HG03066 (cell line): ENCODE data around the gene DLX4.

Source experiments
- ATAC-seq: cut with Tn5 transposase; IDR thresholded peaks from one replicate; pipeline ENCODE4 v1.9.1; 2021; ENCODE audit warnings: low read depth; ENCODE audit not compliant: unreplicated experiment

Gene DLX4

DNA sequence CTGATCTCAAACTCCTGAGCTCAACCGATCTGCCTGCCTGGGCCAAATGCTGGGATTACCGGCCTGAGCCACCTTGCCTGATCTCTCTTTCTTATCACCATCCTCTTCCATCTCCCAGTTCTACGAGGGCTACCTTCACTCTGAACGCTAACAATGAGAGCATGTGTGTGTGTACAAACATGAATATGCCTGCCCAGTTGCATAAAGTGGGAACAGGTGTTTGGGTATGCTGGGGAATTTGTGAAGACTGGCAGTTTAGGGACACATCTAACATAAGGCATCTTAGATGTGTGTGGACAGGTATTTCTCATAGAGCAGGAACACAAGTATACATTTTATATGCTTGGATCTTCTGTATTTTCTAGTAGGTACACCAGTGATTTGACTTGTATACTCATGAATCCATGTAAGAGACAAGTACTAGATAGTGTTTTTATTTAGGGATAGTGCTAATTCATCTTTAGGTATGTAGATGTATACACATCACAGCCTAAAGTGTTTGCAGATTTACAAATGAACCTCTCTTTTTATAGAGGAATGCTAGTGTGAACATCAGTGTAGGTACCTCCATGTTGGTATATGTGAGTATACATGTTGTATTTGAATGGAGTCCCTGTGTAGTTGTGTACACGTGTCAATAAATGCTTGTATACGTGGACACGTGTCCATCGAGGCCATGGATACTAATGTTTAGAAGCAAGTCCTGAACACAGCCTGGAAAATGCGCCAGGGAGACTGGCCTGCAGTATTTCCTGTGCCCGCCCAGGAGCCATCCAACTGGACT is 1.2 kb upstream of the DLX4 start:
- no peak for ATAC-seq

DNA sequence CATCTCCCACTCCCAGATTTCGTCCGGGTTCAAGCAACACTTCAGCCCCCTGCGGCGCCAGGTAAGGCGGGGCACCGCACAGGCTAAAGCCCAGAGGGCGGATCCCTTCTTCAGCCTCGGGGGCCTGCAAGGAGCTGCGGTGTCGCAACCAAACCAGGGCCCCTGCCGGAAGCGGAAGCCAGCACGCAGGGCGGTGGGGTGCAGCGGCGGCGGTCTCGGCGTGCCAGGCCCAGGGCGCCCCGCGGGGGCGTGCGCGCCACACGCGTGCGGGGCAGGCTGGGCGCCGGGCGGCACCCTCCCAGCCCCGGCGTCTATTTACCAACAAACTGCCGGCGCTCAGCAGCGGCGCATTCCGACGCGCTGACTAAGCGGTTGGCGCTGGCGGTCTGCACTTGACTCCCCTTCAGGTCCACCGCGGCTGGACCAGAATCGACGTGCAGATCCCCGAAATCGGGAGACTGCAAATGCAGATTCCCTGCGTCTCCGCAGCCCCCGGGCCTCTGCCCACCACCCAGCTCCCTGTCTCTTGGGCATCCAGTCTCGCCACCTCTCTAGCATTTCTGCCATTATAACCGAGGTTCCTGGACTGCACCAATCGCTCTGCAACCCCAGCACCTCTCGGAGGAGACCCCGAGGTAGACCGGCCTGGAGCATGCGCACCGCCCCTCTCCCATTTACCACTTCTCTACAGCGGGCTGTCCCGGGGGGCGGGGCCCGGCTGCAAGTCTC is 421 bp upstream of the DLX4 start:
- ATAC-seq, result peak; percentile 46

DNA sequence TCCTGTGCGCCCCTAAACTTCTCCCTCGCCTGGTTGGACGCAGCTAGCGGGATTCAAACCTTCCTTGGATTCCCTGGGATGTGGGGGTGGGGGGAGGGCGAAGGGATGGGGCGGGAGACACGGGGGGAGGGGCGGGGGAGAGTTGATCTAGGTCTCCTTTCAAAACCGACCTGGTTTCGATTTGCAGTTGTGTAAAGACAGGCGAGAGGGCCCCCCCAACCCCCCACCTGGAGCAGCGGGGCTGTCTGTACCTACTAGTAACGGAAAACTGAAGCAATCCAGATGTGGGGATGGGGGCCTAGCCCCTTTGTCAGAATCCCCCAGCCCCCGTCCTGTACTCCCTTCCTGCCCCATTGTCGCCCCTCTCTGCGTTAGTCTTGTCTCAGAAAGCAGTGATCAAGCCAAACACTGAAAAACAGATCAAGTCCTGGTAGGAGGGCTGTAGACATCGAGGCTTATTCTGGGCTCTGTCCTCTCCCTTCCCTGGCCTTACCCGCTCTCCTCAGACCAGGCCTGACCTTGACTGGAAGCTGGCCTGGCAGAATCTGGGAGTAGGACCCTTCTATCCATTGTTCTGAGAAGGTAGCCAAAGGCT is 902 bp downstream of the DLX4 start:
- no peak for ATAC-seq

DNA sequence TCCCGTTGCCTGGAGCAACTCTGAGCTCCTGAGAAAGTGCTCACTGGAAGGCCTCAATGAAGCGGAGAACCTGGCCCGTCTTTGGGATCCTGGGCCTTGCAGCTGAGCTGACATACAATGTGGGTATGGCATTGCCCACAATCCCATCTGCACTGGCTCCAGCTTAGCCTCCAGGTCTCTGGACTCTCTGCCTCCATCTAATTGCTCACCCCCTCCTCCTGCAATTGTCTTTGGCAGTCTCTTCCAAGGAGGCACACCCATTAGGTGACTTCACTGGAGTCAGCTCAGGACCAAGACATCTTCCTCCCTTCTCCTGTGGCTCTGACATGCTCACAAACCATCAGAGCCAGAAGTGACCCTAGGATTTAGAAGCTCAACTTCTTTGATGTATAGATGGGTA is 1.5 kb downstream of the DLX4 start:
- ATAC-seq, result no peak

DNA sequence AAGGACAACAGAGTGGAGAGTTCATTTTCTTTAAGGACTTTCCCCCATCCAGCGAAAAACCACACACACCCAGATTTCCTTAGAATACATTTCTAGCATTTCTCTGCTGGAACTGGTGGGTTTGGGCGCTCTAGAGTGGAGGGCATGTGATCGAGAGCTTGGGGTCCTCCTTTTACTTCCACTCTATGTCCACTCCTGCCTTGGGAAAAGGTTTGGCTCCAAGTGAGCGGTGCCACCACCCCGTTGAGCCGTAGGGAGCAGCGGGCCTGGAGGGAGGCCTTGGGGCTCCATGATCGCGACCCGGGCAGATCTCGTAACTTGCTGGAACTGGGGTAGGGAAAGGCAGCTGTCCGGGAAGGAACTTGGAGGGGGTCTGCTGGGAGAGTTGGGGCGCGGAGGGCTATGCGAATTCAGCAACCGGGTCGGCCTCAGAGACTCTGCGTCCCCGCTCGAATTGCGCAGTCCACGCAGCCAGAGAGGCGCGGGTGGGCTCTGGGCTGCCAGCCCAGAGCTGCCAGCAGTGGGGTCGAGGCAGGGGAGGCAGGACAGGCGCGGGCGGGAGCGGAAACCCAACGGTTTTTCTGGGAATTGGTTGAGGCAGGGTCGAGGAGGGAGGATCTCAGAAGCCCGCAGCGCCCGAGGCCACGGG is 2.3 kb downstream of the DLX4 start:
- ATAC-seq, result no peak

DNA sequence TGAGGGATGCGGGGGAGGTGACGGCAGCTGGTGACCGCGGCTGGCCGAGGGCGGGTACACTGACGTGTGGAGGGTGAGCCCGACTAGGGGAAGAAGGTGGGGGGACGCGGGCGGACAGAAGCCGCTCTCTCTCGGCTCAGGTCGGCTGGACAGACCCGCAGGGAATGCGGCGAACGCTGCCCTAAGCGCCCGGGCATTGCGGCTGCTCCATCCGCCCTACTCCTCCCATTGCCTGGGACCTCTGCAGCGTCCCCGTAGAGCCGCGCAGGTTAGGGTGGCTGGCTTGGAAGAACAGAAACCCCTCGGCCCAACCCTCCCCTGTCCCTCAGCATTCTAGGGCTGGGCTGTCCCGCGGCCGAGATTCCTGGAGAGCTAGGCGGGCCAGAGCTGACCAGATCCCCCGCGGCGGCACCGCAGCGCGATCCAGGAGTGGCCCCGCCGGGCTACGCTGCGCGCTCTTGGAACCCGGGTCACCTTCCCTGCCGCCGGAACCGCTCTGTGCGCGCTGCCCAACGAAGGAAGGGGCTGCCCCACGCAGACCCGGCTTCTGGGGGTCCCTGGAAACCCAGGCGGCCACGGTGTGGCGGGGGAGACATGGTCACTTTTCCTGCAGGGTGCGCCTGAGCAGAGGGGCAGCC is 3.0 kb downstream of the DLX4 start:
- ATAC-seq, result no peak

DNA sequence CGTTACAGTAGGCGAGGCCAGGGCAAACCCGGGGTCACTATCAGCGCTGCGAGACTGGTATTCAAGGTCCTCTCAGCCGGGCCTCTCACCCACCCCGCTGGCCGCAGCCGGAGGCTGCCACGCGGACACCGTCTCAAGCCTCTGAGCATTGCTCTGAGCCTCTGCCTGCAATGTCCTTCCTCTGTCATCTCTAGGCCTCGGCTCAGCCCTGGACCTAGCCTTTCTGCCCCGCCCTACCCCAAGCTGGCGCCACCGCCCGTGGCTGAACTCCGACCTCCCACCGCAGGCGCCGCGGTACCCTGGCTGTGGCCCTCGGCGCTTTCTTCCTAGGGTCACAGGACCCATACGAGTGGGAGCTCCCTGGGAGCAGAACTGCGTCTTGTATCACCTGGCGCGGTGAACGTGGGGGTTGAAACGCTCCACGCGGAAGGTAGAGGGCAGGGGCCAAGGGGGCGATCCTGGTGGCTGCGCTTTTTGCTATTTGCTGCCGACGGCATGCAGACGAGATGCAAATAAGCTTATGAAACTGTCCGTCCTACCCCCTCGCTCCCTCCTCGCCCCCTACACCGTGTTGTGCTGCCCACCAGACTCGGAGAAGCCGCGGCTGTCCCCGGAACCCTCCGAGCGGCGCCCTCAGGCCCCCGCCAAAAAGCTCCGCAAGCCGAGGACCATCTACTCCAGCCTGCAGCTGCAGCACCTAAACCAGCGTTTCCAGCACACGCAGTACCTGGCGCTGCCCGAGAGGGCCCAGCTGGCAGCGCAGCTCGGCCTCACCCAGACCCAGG is 3.7 kb downstream of the DLX4 start:
- no peak for ATAC-seq

DNA sequence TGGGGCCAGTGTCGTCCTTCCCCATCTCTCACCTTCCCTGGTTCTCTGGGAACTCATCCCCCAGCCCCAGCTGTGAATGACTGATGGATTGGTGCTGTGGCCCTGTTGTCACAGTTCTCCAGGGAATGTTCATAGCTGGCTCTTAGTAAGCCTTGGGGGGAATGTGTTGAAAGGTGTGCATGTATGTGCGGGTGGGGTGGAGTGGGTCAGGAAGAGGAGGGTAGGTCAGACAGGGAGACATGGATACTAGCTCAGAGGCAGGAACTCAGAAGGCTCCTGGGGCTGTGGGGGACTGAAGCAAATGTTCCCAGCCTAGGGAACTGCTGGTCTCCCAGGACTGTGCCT is 4.3 kb downstream of the DLX4 start:
- no peak for ATAC-seq

DNA sequence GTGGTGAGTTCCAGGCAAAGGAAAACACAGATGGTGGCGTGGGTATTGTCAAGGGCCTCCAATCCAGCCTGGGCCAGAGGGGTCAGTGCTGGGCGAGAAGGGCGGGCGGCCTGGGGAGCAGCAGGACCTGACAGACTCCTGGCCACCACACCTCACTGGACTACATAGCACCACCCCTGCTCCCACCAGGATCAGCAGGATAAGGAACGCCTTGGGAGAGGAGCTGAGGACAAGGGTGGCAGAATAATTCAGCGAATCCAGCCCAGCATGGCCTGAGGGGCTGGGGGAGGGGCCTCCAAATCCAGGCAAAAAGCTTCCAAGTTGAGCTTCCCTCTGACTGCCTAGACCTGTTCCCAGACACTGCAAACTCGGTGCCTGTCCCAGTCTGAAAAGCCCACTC is 6.5 kb downstream of the DLX4 start:
- no peak for ATAC-seq

DNA sequence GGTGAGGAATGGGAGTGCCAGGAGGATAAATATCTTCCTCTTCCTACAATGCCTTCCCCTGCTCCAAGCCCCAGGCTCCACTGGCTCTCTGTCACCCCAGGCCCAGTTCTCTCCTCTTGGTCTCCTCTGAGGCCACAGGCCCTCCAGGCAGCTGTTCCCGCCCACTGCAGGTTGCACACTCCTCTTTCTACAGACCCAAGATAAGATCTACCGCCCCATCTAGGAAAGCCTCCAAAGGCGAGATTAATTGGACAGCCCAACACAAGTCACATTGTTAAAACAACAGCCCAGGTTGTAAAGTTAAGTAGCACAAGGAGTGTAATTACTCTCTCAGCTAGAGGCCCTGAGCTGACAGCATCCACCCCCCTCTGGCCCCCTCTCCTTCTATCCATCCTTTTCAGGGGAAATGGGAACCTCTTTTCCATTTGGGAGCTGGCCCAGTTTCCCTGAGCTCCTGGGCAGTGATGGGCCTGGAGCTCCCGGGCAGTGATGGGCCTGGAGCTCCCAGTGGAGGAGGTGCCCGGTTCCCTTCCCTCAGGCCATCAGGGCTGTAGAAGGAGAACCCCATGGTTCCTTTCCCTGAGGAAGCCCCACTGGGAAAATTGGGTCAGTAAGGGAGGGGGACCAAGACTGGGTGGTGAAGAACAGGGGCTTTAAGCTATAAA is 7.3 kb downstream of the DLX4 start:
- no peak for ATAC-seq

DNA sequence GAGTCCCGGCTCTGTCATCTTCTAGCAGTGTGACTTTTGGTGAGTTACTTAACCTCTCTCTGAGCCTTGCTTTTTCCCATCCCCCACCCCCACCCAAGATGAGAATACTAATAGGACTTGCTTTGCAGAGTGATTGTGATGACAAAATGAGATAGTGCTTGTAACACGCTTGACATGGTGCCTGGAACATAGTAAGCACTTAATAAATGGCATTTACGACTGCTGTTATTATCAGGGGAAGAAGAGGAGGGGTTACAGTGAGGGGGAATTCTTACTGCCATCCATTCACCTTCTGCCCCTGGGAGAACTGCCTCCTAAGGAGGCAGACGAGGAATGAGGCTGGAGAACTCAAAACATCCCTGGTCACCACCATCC is 7.8 kb downstream of the DLX4 start:
- ATAC-seq, result no peak

DNA sequence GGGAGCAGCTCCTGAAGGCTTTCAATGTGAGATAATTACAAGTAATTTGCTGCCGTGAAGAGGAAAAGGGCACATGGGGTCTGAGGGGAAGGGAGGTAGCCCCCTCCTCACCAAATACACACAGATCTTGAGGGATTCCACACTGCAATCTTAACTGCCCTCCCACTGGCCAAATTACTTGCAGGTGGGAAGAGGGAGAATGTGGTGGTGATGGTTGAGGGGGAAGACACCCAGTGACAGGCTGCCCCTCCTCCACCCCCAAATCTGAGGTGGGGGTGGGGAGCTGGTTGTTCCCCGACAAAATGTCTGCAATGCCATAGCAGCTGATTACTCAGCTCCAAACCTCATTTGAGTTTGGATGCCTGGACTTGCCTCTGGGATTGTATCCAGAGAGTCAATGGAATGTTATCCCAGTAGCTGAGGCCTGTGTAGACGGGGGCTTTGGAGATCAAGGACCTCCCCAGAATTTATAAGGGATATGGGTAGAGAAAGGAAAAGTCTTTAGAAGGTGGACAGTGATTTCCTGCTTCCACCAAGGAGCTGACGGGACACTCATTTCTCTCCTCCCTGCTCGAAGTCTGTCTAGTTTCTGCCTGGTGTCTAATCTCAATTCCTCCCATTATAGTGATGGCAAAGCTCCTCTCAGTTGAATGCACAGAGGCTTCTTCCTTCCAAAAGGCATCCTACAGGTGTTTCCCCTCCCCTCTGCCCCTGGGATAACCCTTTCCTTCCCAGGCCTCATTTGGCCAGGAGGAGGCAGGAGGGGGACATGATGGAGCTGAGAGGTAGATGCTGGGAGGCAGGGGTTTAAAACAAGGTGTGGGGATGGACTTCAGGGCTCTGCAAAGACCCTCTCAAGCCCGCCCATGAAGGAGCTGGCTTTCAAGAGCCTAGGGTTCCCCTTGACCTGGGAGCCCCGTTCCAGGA is 8.7 kb downstream of the DLX4 start:
- ATAC-seq, result no peak

DNA sequence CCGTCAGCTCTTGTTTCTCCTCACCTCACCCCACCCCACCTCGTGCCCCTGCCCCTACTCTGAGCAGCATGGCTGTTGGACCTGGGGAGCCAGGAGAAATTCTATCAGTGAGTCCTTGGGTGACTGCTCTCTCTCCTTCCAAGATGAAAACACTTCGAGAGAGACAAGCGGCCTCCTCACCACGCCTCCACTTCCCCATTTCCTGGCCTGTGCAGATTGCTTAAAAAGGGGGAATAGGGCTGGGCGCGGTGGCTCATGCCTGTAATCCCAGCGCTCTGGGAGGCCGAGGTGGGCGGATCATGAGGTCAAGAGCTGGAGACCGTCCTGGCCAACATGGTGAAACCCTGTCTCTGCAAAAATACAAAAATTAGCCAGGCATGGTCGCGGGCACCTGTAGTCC is 9.5 kb downstream of the DLX4 start:
- no peak for ATAC-seq

DNA sequence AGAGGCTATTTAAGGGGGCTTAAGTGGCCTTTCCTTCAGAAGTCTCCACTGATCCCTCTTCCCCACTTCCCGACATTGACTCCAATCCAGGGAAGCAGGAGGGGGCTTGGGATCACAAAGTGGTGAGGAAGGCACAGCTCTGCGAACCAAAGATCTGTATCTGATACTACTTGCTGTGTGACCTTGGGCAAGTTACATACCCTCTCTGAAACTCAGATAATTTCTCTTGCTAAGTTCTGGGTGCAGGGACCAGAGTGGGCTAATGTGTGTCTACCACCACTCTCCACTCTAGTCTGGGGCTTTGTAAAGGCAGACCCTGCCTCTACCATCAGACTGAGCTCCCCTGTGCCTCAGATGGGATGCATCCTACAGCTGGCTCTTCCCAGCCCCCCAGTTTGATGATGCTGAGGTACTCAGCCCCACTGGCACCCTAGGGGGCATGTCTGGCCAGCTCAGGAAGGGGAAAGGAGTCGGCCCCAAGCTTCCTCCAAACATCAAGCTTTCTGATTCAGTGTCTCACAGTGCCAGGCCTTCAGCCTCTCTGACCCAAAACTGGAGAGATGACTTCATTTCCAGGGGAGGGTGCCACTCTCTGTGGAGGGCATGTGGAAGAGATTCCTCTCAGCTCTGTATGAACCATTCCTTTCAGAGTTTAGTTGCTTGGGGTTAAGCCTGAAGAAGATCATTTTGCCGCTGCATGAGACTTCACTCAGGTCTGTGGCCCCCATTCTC is 10.9 kb downstream of the DLX4 start:
- ATAC-seq, result no peak

DNA sequence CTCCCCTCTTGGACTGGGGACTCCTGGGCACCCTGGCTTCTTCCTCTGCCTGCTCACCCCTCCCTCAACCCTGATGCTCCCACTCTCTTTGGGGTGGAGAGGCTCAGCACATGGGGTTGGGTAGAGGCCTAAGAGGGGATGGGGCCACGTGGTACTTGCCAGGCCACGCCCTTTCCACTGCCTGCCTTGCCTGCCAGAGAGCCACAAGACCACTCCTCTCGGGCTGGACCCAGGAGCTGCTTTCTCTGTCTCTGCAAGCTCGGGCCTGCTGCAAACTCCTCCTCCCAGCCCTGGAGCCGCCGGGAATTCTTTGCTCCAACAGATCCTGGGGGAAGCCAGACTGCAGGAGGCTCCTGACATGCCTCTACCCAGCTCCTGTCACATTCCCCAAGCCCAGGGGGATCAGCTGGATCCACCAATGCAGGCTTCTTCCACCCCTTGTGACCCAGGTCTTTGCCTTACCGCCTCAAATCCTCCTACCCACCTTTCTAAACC is 11.8 kb downstream of the DLX4 start:
- no peak for ATAC-seq

DNA sequence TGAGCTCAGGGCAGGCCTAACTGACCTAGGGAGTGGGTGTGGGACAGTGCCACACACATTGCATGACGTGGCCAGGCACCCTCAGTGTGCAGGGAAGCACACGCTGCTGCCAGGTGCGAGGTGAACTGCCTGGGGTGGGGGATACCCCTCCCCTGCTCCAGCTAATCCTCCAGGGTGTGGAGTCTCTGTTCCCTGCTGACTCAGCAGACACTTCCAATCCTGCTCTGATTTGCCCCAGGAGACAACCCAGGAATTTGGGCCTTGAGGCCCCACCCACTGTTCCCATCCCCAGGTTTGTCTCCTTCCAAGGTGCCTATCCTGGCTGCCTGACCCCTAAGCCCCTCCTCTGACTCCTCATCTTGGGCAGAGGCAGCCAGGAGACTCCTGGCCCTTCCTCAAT is 15.3 kb downstream of the DLX4 start:
- no peak for ATAC-seq

DNA sequence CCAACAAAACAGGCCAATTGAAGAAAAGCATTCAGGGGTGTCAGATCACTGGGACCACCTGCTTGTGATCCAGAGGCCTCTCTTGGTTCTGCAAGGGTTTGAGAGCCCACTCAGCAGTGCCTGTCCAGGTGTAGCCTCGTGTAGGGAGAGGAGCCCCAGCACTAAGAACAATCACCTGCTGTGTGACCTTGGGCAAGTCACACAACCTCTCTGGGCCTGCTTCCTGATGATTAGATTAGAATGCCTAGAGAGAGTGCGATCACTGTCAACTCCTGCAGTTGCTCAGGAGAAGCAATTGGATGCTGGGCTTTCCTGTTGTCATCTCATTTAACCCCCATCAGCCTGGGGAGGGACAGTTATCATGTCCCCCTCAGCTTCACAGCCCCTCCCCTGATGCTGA is 15.8 kb downstream of the DLX4 start:
- no peak for ATAC-seq
